HG03060 (cell line): ENCODE data around the gene PCGF3.

Experiments used
- ATAC-seq: cut with Tn5 transposase; IDR thresholded peaks from one replicate; pipeline ENCODE4 v1.9.1; 2021; ENCODE audit warnings: low read depth, moderate number of reproducible peaks; ENCODE audit not compliant: unreplicated experiment

PCGF3 gene, protein sequence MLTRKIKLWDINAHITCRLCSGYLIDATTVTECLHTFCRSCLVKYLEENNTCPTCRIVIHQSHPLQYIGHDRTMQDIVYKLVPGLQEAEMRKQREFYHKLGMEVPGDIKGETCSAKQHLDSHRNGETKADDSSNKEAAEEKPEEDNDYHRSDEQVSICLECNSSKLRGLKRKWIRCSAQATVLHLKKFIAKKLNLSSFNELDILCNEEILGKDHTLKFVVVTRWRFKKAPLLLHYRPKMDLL

DNA sequence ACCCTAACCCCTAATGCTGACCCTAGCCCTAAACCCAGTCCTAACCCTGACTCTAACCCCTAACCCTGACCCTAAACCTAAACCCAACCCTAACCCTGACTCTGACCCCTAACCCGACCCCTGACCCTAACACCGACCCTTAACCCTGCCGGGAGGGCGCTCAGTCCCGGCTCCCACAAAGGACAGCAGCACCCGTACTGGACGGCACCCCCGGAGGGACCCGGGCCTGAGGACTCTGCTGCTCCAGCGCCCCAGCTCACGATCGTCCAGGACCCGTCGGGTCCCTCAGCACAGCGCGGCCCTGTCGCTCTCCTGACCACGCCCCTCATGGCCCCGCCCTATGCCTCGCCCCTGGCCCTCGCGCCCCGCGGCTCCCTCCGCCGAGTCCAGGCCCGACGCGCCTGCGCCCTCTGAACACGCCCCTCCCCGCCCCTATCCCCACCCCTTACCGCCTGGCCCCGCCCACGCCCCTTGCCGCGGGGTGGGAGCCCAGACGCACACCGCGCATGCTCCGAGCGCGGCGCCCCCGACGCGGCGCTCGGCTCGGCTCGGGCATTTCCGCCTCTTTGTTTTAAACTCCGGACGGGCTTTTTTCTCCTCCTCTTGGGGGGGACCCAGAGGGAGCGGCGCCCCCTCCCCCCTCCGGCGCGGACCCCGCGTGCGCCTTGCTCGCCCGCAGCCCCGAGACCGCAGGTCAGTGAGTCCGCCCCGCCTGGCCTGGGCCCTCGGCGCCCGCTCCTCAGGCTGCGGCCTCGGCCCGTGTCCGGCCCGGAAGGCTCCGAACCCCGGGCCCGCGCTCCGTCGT is at the start of gene PCGF3:
Gene PCGF3, plus strand, starts transcription at position 555 of the 805 bp plus-strand sequence. CDS start 27,849 bp downstream, outside the sequence.
- peak; percentile 67 for ATAC-seq

DNA sequence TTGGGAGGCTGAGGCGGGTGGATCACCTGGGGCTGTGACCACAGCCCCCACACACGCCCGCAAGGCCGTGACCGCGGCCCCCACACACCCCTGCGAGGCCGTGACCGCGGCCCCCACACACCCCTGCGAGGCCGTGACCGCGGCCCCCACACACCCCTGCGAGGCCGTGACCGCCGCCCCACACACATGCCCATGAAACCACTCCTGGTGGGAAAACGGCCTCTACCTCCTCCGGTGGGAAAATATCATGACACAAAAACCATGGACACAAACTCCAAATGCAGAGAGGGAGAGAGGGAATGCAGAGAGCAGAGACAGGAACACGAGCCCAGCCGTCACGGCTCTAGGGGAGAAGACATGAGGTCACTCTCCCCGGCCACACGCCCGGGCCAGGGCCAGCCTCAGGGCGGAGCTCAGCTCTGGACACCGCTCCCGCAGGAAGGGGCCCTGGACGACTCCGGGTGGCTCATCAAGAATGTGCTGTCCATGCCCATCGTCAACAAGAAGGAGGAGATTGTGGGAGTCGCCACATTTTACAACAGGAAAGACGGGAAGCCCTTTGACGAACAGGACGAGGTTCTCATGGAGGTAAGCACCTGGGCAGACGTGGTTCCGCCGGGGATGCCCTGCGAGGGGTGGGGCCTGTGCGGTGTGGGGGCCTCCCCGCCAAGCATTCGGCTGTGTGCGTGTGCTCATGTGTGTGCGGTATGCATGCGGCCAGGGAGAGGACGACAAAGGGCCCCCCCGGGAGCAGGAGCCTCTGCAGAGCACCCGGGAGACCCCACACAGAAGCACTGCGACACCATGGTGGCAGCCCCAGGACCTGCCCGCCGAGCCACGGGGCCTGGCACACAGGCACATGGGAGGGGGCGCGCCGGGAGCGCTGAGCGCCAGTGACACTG is 48.9 kb upstream of the PCGF3 start:
- ATAC-seq, result no peak

DNA sequence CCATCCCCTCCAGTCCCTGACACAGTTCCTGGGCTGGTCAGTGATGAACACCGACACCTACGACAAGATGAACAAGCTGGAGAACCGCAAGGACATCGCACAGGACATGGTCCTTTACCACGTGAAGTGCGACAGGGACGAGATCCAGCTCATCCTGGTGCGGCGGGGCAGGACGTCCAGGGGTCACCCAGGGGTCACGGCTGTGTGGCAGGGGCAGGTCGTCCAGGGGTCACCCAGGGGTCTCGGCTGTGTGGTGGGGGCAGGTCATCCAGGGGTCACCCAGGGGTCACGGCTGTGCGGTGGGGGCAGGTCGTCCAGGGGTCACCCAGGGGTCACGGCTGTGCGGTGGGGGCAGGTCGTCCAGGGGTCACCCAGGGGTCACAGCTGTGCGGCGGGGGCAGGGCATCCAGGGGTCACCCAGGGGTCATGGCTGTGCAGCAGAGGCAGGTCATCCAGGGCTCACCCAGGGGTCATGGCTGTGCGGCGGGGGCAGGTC is 48.2 kb upstream of the PCGF3 start:
- no peak for ATAC-seq

DNA sequence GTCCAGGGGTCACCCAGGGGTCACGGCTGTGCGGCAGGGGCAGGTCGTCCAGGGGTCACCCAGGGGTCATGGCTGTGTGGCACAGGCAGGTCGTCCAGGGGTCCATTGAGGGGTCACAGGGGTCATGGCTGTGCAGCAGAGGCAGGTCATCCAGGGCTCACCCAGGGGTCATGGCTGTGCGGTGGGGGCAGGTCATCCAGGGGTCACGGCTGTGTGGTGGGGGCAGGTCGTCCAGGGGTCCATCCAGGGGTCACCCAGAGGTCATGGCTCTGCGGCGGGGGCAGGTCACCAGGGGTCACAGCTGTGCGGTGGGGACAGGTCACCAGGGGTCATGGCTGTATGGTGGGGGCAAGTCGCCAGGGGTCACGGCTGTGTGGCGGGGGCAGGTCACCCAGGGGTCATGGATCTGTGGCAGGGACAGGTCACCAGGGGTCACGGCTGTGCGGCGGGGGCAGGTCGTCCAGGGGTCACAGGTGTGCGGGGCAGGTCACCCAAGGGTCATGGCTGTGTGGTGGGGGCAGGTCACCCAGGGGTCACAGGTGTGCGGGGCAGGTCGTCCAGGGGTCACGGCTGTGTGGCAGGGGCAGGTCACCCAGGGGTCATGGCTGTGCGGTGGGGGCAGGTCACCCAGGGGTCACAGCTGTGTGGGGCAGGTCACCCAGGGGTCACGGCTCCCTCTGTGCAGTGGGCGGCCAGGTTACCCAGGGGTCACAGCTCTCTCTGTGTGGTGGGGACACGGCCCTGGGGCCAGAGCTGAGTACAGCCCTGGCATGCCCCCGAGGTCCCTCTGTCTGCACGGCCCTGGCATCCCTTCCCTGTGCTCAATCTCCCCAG is 47.6 kb upstream of the PCGF3 start:
- ATAC-seq, result no peak

DNA sequence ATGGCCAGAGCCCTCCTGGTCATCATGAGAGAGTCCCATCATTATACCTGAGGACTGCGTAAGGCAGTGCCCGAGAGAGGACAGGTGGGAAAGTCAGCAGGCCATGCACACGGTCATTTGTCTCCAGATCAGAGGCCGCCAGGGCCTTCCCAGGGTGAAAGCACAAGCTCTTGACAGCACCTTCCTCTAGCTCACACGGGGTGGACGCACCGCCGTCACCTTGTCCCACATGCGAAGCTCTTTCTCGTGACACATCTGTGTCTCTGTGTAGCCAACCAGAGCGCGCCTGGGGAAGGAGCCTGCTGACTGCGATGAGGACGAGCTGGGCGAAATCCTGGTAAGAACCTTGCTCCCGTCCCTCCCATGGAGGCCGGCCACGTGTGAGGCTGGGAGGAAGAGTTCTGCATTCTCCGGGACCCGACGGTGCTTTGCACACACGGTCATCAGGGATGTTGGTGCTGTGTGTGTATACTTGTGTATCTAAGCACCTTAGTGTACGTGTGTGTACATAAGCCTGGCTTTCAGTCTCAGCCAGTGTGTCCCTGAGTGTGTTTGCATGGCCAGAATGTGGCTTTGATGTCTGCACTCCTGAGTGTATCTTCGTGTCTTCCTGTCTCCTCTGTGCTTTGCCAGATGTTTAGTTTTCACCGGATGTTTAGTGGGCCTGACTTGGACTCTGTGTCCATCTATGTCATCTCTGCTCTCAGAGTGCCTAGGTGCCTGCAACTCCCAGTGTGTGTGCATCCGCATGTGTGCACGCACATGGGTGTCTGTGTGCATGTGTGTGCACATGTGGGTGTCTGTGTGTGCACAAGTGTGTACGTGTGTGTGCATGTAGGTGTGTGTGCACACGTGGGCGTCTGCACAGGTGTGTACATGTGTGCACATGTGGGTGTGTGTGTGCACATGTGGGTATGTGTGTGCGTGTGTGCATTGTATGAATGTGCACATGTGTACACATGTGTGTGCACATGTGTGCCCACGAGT is 46.7 kb upstream of the PCGF3 start:
- ATAC-seq, result no peak

DNA sequence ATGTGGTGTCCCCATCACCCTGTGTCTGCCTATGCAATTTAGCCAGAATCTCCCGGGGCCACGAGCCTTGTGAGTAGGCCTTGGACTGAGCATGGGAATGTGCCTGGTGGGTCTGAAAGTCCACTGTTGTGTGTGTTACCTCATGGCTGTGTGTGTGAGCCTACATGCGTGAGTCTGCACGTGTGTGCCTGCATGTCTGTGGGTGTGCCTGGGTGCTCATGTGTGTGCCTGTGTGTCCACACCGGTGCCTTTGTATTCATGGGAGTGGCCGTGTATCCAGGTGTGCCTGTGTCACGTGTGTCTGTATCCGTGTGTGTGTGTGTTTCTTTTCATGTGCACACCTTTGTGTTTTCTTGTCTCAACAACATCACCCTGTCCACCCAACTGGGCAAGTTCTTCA is 45.8 kb upstream of the PCGF3 start:
- ATAC-seq, result no peak

DNA sequence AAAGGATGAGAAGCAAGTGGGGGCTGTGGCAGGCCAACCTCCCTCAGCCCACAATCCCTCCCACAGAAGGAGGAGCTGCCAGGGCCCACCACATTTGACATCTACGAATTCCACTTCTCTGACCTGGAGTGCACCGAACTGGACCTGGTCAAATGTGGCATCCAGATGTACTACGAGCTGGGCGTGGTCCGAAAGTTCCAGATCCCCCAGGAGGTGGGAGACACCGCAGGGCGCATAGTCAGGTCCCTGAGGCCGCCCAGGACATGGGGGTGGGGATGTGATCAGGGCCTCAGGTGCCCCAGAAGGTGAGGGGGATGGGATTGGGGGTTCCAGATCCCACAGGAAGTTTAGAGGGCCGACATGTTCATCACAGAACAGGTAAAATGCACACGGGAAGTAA is 45.2 kb upstream of the PCGF3 start:
- no peak for ATAC-seq

DNA sequence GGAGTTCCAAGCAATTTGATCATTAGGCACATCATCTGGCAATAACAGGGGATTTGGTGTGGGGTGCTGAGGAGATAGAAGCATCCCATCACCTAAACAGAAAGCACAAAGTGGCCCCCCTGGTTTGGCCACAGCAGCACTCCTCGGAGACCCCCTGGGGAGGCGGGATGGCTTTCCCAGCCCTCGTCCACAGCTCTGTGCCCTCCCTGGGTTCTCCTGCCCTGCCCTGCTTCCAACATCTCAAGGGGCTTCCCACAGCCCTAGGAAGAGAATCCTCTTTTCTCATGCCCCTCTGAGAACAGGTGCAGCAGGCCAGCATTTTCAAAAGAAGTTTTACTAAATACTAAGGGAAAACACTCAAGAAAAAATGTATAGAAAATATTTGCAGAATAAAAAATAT is 44.4 kb upstream of the PCGF3 start:
- no peak for ATAC-seq

DNA sequence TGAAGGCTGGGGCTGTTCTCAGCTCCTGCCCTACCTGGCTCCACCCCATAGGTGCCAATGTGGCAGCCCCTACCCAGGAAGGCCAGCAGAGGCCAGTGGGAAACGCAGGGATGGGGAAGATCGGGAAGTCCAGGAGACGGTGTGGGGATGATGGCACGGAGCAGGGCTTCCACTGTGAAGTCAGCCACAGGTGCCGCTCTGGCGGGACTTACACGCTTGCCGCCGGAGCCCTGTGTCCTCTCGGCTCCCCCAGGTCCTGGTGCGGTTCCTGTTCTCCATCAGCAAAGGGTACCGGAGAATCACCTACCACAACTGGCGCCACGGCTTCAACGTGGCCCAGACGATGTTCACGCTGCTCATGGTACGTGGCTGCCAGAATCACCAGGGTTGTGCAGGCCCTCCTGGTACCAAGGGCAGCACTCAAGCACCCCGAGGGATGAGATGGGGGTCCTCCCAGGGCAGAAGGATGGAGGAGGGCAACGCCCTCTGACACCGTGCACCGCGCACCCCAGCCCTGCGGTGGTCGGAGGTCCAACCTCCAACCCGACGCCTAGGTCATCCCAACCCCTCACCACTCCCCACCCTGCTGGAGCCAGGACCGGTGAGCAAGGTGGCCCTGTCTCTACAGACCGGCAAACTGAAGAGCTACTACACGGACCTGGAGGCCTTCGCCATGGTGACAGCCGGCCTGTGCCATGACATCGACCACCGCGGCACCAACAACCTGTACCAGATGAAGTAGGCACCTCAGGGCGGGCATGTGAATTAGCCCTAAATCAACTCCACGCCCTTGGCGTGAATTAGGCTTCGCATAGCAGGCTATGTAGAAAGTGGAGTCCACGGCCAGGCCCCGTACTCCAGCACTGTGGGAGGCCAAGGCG is 43.5 kb upstream of the PCGF3 start:
- ATAC-seq, result no peak

DNA sequence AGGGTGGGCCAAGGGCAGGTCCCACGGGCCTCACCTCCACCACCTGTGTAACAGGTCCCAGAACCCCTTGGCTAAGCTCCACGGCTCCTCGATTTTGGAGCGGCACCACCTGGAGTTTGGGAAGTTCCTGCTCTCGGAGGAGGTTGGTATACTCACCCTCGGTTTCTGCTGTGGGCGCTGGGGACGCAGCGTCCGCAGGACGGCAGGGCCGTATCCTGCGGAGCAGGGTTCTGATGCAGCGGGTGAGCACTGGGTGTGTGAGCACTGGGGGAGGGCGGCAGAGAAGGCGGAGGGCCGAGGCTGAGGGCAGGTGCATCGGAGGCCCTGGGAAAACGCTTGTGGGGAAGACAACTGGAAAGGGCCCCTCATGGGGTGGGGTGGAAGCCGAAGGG is 42.6 kb upstream of the PCGF3 start:
- ATAC-seq, result no peak

DNA sequence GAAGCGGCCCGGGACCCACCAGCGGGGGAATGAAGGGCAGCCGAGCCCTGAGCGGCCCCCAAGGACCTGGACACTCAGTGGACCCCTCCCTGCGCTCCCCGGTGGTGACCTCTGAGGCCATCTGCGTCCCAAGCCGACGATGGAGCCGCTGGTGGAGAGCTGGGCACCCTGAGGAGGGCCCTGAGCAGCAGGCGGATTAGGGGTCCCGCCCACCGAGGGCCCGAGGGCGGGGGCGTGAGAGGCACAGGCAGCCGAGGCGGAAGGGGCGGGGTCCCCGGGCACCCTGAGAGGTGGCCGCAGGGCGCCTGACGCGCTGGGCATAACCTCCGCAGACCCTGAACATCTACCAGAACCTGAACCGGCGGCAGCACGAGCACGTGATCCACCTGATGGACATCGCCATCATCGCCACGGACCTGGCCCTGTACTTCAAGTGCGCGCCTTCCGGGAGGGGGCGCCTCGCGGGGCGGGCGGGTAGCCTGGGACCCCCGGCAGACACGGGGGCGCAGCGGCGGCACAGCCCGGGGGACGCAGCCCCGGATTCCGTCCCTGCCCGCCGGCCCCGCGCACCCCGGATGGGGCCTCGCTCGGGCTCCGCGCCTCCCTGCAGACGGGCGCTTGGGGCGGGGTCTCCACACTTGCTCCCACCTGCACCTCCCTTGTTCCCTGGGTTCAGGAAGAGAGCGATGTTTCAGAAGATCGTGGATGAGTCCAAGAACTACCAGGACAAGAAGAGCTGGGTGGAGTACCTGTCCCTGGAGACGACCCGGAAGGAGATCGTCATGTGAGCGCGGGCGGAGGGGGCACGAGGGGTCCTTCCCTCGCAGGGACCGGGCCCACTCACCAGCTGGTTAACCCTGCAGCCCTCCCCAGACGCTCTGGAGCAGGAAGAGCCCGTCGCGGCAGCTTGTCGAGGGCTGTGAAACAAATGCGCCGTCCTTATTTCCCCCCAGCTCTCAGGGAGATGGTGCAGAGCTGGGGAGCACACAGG is 41.9 kb upstream of the PCGF3 start:
- no peak for ATAC-seq

DNA sequence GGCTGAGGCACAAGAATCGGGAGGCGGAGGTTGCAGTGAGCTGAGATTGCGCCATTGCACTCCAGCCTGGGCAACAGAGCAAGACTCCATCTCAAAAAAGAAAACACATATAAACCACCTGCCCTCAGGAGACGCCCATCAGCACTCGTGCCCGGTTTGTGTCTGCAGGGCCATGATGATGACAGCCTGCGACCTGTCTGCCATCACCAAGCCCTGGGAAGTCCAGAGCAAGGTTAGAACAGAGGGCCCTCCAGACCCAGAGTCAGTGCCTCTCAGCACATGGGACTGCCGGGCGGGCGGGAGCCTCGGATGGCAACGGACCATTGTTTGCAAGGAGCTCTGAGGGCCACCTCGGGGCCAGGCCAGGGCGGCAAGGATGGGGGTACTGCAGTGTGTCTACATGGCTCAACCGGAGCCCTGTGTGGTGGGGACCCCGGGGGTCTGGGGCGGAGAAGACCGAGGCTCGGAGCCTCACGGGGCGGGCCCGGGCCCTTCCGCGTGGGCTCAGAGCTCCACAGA is 40.9 kb upstream of the PCGF3 start:
- no peak for ATAC-seq

DNA sequence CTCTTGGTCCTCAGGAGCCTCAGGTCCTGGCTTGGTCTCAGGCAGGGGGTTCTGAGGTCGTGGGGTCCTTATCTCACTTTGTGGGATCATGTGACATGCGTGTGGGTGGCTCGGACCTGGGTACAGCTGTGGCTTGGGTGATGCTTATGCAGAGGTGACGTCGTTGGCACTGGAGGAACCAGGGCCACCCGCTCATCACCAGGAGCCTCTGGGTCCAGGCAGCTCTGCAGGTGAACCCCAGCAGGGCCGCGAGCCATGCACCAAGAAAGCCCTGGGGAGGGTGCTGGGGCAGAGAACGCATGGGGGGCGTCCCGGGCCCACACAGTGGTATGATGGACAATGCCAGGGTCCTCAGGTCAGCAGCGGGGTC is 40.3 kb upstream of the PCGF3 start:
- no peak for ATAC-seq

DNA sequence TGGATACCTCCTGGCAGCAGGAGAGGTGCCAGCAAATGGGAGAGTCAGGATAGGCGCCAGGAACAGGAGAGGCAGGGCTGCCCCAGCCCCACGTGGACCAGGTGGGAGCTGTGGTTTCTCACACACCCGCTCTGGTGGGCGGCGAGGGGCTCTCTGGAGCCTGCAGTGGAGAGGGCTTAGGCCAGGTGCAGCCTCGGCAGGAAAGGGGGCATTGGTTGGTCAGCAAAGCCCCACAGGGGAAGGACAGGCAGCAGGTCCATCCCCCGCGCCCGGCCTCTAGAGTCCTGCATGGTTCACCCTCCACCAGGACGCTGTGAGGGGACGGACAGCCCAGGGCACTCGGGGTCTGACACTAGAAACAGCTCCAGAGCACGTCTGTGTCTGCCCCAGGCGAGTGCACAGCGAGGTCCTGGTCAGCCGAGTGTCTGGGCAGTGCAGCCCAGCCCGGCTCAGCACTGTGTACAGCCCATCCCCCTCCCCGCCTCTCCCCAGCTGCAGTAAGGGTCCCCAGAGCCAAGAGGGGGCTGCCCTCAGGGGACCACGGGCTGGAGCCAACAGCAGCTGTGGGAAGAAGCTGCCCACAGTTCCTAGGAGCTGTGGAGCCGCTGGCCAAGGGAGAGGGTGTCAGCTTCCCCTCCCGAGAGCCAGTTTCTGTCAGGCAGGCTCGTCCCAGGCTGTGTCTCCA is 39.7 kb upstream of the PCGF3 start:
- ATAC-seq, result no peak

DNA sequence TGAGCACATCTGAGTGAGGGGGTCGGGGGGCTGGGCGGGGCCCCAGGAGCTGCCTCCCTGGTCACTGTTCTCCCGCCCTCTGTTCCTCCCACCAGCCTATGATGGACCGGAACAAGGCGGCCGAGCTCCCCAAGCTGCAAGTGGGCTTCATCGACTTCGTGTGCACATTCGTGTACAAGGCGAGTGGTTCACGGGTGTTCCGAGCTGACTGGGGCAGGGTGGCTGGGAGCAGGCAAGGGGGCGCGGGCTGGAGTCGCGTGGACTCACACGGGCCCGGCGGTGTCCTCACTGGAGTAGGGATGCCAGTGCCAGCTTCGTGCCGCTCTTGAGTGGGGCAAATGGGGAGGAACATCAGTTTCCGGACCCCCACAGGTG is 39.2 kb upstream of the PCGF3 start:
- ATAC-seq, result no peak
